ENCODE results near the gene EPB41.

The EPB41 gene

GRCh38 chr1:28893403-28894102 lies 20.8 kb upstream of the EPB41 start:
- peak; percentile 39 for DNase-seq

- no peak for DNase-seq
Measured at GRCh38 chr1:28894785-28895184, 19.6 kb upstream of the EPB41 start.

- DNase-seq = no peak
Measured at GRCh38 chr1:28895896-28896608, 18.3 kb upstream of the EPB41 start.

GRCh38 chr1:28896609-28896986 lies 17.8 kb upstream of the EPB41 start:
- no peak for DNase-seq

GRCh38 chr1:28897789-28898188 lies 16.6 kb upstream of the EPB41 start:
- no peak for DNase-seq

- no peak for DNase-seq
Measured at GRCh38 chr1:28898405-28898881, 15.9 kb upstream of the EPB41 start.

- DNase-seq = no peak
Measured at GRCh38 chr1:28899267-28899666, 15.1 kb upstream of the EPB41 start.

GRCh38 chr1:28900562-28900961 lies 13.8 kb upstream of the EPB41 start:
- DNase-seq = no peak

- no peak for DNase-seq
Measured at GRCh38 chr1:28902738-28903137, 11.6 kb upstream of the EPB41 start.

- no peak for DNase-seq
Measured at GRCh38 chr1:28905921-28906666, 8.3 kb upstream of the EPB41 start.

GRCh38 chr1:28909198-28909597 lies 5.2 kb upstream of the EPB41 start:
- no peak for DNase-seq

GRCh38 chr1:28910379-28911115 lies 3.8 kb upstream of the EPB41 start:
- DNase-seq = no peak

- DNase-seq = no peak
Measured at GRCh38 chr1:28913786-28914227, 562 bp upstream of the EPB41 start.

GRCh38 chr1:28915031-28915895 lies 894 bp downstream of the EPB41 start:
- peak; percentile 85 for DNase-seq

GRCh38 chr1:28917757-28918118 lies 3.4 kb downstream of the EPB41 start:
- DNase-seq = no peak

- DNase-seq = no peak
Measured at GRCh38 chr1:28921286-28921869, 7.0 kb downstream of the EPB41 start.

GRCh38 chr1:28925350-28925891 lies 11.1 kb downstream of the EPB41 start:
- no peak for DNase-seq

GRCh38 chr1:28926629-28927265 lies 12.4 kb downstream of the EPB41 start:
- peak; percentile 88 for DNase-seq

GRCh38 chr1:28927266-28927647 lies 12.9 kb downstream of the EPB41 start:
- no peak for DNase-seq

GRCh38 chr1:28927648-28928313 lies 13.4 kb downstream of the EPB41 start:
- peak; percentile 59 for DNase-seq

Data from DMS53 (cell line).